HUES48 (cell line): ENCODE measurements around the gene PDIA6.

Experiments
- H3K27ac ChIP-seq: one replicate; pipeline ENCODE4 v1.7.0; 2013; ENCODE audit warnings: low read depth, low read length, inconsistent platforms
- H3K27me3 ChIP-seq: 2 replicates; pipeline ENCODE4 v1.6.1; 2013; ENCODE audit warnings: mild to moderate bottlenecking, low read length; ENCODE audit not compliant: control insufficient read depth, insufficient read depth
- H3K36me3 ChIP-seq: 2 replicates; pipeline ENCODE4 v1.6.1; 2013; ENCODE audit warnings: low read length; ENCODE audit not compliant: control insufficient read depth, insufficient read depth
- H3K4me1 ChIP-seq: 2 replicates; pipeline ENCODE4 v1.6.1; 2013; ENCODE audit warnings: mild to moderate bottlenecking, low read length; ENCODE audit not compliant: control insufficient read depth, insufficient read depth
- H3K4me3 ChIP-seq: 2 replicates; pipeline ENCODE4 v1.5.1; 2013; ENCODE audit warnings: mild to moderate bottlenecking, low read depth, low read length
- H3K9ac ChIP-seq: 2 replicates; pipeline ENCODE4 v1.6.1; 2013; ENCODE audit warnings: mild to moderate bottlenecking, low read depth, low read length, moderate library complexity
- H3K9me3 ChIP-seq: 2 replicates; pipeline ENCODE4 v1.6.1; 2013; ENCODE audit warnings: low read length; ENCODE audit not compliant: control insufficient read depth, insufficient read depth

The PDIA6 gene

DNA sequence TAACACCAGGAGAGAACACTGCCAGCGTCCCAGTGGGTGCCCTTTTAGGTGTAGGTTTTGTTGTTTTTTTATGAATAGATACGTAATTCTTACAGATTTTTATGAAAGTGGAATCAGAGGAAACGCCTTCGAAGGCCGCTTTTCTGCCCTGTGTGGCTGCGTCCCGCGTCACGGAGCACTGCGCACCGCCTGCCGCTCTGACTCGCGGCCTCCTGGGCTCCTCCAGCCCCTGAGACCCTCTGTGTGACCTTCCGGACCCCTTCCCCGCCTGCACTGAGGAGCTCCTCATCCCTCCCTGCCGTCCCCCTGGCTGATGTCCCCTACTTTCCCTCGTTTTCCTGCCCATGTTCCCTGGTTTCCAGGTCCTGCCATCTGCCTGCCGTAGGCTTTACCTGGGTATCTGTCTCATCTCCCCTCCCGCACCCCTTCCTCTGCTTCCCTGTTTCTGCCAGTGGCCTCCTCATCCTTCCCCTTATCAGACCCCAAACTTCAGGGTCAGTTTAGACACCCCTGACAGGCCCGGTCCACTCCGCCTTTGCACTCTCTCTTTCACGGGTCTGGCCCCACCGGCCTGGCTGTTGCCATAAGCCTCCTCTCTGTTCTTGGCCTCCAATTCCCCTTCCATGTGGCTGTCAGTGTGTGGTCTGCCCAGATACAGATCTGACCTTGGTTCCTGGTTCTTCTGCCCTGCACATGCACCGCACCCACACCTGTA, 32.7 kb downstream of the PDIA6 start:
- peaks cover 58% of the 10 kb centered on the region for H3K36me3 ChIP-seq
- H3K9me3 ChIP-seq: no peaks in the 10 kb centered on the region
- no peaks in the 10 kb centered on the region for H3K27me3 ChIP-seq
- no peaks in the 10 kb centered on the region for H3K4me1 ChIP-seq
- no peak overlapping the region for H3K9ac ChIP-seq
- no peak overlapping the region for H3K27ac ChIP-seq
- H3K4me3 ChIP-seq: no peak overlapping the region

DNA sequence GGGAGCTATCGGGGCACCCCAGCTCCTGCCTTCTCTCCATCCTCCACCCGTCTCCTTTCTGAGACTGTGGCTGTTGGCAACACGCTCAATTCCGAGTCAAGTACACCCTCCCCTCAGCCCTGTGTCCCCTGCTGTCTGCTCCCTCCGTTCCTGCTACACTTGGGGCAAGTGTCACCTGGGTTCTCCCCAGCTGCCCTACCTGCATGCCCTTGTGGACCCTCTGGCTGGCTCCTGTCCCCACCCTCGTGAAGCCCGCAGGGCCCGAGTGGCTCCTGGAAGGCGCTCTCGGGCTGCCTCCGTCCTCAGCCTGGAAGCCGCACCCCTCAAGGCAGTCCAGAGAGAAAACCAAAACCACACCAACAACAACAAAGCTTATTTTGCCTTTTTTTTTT, 33.9 kb downstream of the PDIA6 start:
- Histone ChIP-seq H3K4me1 (no peaks in the 10 kb centered on the region), H3K27me3 (no peaks in the 10 kb centered on the region), H3K36me3 (peaks cover 46% of the 10 kb centered on the region), H3K9ac (no peak overlapping the region), H3K4me3 (no peak overlapping the region), H3K27ac (no peak overlapping the region), H3K9me3 (no peaks in the 10 kb centered on the region)

GRCh38 chr2:10777842-10778723, 34.5 kb downstream of the PDIA6 start:
- Histone ChIP-seq H3K36me3 (peaks cover 40% of the 10 kb centered on the region), H3K27ac (no peak overlapping the region), H3K9ac (no peak overlapping the region)

GRCh38 chr2:10777111-10777841, 35.3 kb downstream of the PDIA6 start:
- Histone ChIP-seq H3K27ac (no peak overlapping the region), H3K4me1 (no peaks in the 10 kb centered on the region), H3K9me3 (no peaks in the 10 kb centered on the region), H3K27me3 (no peaks in the 10 kb centered on the region), H3K4me3 (no peak overlapping the region), H3K36me3 (peaks cover 34% of the 10 kb centered on the region), H3K9ac (no peak overlapping the region)

More at GRCh38 chr2:10777842-10778723, 34.5 kb downstream of the PDIA6 start:
- Histone ChIP-seq H3K9me3 (no peaks in the 10 kb centered on the region), H3K27me3 (no peaks in the 10 kb centered on the region), H3K4me1 (no peaks in the 10 kb centered on the region), H3K4me3 (no peak overlapping the region)

DNA sequence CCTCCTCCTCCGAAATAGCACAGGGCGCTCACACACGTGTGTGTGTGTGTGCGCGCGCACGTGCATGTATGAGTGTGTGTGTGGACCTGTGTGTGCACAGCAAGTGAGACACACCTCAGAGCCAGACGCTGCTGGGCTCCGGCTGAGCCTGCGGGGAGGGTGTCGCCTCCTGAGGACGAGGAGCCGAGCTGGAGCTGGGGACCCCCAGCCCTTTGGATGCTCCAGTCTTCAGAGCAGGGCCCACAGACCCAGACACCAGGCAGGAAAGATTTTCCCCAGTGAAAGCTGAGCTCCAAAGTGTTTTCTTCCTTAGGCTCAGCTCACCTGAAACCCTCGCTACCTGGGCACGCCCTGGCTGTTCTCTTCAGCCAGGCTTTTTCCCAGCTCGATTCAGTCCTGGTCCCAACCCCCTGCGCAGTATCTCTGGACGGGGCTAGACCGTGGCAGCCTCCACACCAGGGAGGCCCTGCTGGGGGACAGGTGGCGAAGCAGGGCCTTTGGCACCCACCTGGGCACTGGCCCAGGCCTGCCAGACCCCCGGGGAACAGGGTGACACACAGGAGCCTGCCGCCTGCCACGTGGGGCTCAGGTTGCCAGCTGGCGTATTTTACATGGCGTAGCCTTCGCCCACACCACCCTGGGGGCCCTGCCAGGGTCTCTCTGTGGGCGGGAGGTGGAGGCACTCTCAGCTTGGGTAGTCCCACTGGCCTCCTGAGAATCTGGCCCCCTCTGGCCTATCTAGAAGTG, 36.2 kb downstream of the PDIA6 start:
- Histone ChIP-seq H3K9ac (no peak overlapping the region), H3K27ac (no peak overlapping the region), H3K27me3 (no peaks in the 10 kb centered on the region), H3K36me3 (peaks cover 25% of the 10 kb centered on the region), H3K4me3 (no peak overlapping the region), H3K4me1 (no peaks in the 10 kb centered on the region), H3K9me3 (no peaks in the 10 kb centered on the region)

- no peak overlapping the region for H3K4me3 ChIP-seq
- no peak overlapping the region for H3K9ac ChIP-seq
- no peak overlapping the region for H3K27ac ChIP-seq
- H3K9me3 ChIP-seq: no peaks in the 10 kb centered on the region
- peaks cover 20% of the 10 kb centered on the region for H3K36me3 ChIP-seq
- no peaks in the 10 kb centered on the region for H3K27me3 ChIP-seq
- H3K4me1 ChIP-seq: no peaks in the 10 kb centered on the region
Observed at GRCh38 chr2:10775831-10776230, 36.8 kb downstream of the PDIA6 start.

- Histone ChIP-seq H3K4me1 (no peaks in the 10 kb centered on the region), H3K36me3 (peaks cover 15% of the 10 kb centered on the region), H3K27ac (no peak overlapping the region), H3K9me3 (no peaks in the 10 kb centered on the region), H3K4me3 (no peak overlapping the region), H3K9ac (no peak overlapping the region), H3K27me3 (no peaks in the 10 kb centered on the region)
Observed at GRCh38 chr2:10775021-10775780, 37.4 kb downstream of the PDIA6 start.

DNA sequence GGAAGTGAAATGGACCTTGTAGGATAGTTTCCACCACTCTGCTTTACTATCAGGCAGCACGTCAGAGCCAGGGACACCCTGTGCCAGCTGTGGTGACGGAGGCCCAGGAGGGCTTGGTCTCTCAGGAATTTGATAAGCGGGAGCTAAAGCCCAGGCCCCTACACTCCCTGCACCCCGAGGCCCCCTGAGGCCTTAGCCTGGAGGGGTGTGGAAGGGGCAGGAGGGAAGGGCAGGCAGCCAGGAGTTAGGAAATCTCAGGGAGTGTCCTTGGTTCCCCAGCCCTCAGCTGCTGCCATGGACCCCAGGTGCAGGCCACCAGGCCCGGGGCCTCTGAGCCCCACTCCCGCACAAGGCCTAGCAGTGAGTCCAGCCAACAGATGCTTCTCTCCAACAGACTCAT, 38.2 kb downstream of the PDIA6 start:
- no peaks in the 10 kb centered on the region for H3K27me3 ChIP-seq
- H3K4me1 ChIP-seq: no peaks in the 10 kb centered on the region
- peaks cover 8% of the 10 kb centered on the region for H3K36me3 ChIP-seq
- H3K9me3 ChIP-seq: no peaks in the 10 kb centered on the region
- H3K27ac ChIP-seq: peak overlapping the region; percentile 14
- no peak overlapping the region for H3K4me3 ChIP-seq
- no peak overlapping the region for H3K9ac ChIP-seq

- no peaks in the 10 kb centered on the region for H3K27me3 ChIP-seq
- no peak overlapping the region for H3K27ac ChIP-seq
- peaks cover 7% of the 10 kb centered on the region for H3K36me3 ChIP-seq
- H3K4me3 ChIP-seq: no peak overlapping the region
- H3K9me3 ChIP-seq: no peaks in the 10 kb centered on the region
- no peak overlapping the region for H3K9ac ChIP-seq
- H3K4me1 ChIP-seq: no peaks in the 10 kb centered on the region
Observed at GRCh38 chr2:10773821-10774341, 38.7 kb downstream of the PDIA6 start.

DNA sequence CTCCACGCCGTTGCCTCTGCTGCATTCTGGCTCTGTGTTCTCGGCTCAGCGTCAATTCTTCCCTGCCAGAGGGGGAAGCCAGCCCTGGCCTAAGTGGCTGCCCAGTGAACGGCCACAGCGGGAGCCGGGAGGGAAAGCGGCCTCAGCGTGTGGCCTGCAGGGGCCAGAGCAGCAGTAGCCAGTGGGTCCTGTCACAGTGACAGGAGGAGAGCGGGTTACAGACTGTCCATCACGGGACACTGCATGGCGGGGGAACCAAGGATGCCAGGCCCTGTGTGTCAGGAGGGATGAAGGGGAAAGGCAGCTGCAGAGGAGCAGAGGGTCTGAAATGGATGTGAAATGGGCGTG, 39.7 kb downstream of the PDIA6 start:
- Histone ChIP-seq H3K4me3 (no peak overlapping the region), H3K9me3 (no peaks in the 10 kb centered on the region), H3K4me1 (no peaks in the 10 kb centered on the region), H3K27ac (no peak overlapping the region), H3K36me3 (no peaks in the 10 kb centered on the region), H3K27me3 (no peaks in the 10 kb centered on the region), H3K9ac (no peak overlapping the region)
